Measurements from ENCODE around the gene SAFB2. TPM values are rescaled to one million over a fixed set of nuclear protein-coding genes. Genes with fewer than 3 reads are reported as not detected.

Gene SAFB2
- total and polyA plus RNA-seq, 9 of the 15 experiments (the other 6 are each of a cell fraction or from before 2014, with no cell fraction given), result 4.5 to 103 (median 47.3) TPM

- TF ChIP-seq, protein P1, sequence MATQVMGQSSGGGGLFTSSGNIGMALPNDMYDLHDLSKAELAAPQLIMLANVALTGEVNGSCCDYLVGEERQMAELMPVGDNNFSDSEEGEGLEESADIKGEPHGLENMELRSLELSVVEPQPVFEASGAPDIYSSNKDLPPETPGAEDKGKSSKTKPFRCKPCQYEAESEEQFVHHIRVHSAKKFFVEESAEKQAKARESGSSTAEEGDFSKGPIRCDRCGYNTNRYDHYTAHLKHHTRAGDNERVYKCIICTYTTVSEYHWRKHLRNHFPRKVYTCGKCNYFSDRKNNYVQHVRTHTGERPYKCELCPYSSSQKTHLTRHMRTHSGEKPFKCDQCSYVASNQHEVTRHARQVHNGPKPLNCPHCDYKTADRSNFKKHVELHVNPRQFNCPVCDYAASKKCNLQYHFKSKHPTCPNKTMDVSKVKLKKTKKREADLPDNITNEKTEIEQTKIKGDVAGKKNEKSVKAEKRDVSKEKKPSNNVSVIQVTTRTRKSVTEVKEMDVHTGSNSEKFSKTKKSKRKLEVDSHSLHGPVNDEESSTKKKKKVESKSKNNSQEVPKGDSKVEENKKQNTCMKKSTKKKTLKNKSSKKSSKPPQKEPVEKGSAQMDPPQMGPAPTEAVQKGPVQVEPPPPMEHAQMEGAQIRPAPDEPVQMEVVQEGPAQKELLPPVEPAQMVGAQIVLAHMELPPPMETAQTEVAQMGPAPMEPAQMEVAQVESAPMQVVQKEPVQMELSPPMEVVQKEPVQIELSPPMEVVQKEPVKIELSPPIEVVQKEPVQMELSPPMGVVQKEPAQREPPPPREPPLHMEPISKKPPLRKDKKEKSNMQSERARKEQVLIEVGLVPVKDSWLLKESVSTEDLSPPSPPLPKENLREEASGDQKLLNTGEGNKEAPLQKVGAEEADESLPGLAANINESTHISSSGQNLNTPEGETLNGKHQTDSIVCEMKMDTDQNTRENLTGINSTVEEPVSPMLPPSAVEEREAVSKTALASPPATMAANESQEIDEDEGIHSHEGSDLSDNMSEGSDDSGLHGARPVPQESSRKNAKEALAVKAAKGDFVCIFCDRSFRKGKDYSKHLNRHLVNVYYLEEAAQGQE (IDR thresholded peaks at IDR 0.05; ENCODE audit: borderline replicate concordance), result peak; percentile 47; the same call in 1 of the 2 replicates
- TF ChIP-seq, protein P1 (CRISPR knock-in tag; IDR thresholded peaks at IDR 0.05; ENCODE audit: low read depth), result no peak
- TF ChIP-seq ZNF316 (IDR thresholded peaks at IDR 0.05), result no peak
- TF ChIP-seq, protein P2, sequence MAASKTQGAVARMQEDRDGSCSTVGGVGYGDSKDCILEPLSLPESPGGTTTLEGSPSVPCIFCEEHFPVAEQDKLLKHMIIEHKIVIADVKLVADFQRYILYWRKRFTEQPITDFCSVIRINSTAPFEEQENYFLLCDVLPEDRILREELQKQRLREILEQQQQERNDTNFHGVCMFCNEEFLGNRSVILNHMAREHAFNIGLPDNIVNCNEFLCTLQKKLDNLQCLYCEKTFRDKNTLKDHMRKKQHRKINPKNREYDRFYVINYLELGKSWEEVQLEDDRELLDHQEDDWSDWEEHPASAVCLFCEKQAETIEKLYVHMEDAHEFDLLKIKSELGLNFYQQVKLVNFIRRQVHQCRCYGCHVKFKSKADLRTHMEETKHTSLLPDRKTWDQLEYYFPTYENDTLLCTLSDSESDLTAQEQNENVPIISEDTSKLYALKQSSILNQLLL (CRISPR knock-in tag; IDR thresholded peaks at IDR 0.05; ENCODE audit: borderline replicate concordance), result no peak
- TF ChIP-seq PHF20 (IDR thresholded peaks at IDR 0.05; ENCODE audit: partially characterized antibody), result no peak
- no peak for TF ChIP-seq CBX5 (IDR thresholded peaks at IDR 0.05; ENCODE audit: borderline replicate concordance, low read depth)
- TF ChIP-seq, protein P3, sequence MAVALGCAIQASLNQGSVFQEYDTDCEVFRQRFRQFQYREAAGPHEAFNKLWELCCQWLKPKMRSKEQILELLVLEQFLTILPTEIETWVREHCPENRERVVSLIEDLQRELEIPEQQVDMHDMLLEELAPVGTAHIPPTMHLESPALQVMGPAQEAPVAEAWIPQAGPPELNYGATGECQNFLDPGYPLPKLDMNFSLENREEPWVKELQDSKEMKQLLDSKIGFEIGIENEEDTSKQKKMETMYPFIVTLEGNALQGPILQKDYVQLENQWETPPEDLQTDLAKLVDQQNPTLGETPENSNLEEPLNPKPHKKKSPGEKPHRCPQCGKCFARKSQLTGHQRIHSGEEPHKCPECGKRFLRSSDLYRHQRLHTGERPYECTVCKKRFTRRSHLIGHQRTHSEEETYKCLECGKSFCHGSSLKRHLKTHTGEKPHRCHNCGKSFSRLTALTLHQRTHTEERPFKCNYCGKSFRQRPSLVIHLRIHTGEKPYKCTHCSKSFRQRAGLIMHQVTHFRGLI (CRISPR knock-in tag; IDR thresholded peaks at IDR 0.05), result no peak
- TF ChIP-seq ETS2 (tag; IDR thresholded peaks at IDR 0.05; ENCODE audit: borderline replicate concordance, poor library complexity, severe bottlenecking), result no peak
- TF ChIP-seq ZNF140 (CRISPR knock-in tag; IDR thresholded peaks at IDR 0.05), result no peak
- no peak for TF ChIP-seq GATAD2A (IDR thresholded peaks at IDR 0.05)
- TF ChIP-seq KHSRP (IDR thresholded peaks at IDR 0.05), result no peak
- no peak for TF ChIP-seq ZKSCAN3 (CRISPR knock-in tag; IDR thresholded peaks at IDR 0.05)
- TF ChIP-seq, protein P4, sequence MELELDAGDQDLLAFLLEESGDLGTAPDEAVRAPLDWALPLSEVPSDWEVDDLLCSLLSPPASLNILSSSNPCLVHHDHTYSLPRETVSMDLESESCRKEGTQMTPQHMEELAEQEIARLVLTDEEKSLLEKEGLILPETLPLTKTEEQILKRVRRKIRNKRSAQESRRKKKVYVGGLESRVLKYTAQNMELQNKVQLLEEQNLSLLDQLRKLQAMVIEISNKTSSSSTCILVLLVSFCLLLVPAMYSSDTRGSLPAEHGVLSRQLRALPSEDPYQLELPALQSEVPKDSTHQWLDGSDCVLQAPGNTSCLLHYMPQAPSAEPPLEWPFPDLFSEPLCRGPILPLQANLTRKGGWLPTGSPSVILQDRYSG (tag; conservative IDR thresholded peaks at IDR 0.05; ENCODE audit: low read depth), result no peak
- no peak for TF ChIP-seq HDGF (IDR thresholded peaks at IDR 0.05)
Observed at GRCh38 chr19:5578097-5578846, 44.3 kb downstream of the SAFB2 start (continued).

Data from K562 (cell line).